MCF 10A (cell line): Measurements from ENCODE around the gene ATP5F1E. TPM values are rescaled to one million over a fixed set of nuclear protein-coding genes. Genes with fewer than 3 reads are reported as not detected.

Experiments
- BruUV-seq: library from RNA; stranded (reverse); fragments of 400-500 nt; replicated peaks from 2 replicates; lab custom pipeline; 2021; lab: Mats Ljungman, UMichigan
- CTCF ChIA-PET: fragments of 300-600 bp; sonication (Branson Sonifier 250); formaldehyde crosslinking; extraction: SDS; loops from one replicate; lab custom pipeline; 2021; ENCODE audit warnings: antibody characterized with exemption, inconsistent platforms; lab: Yijun Ruan, JAX
- POLR2A ChIA-PET: fragments of 300-600, 350-650 bp; sonication (Branson Sonifier 250); formaldehyde crosslinking; extraction: SDS; loops from one replicate; lab custom pipeline; 2020; ENCODE audit warnings: antibody characterized with exemption, inconsistent platforms; lab: Yijun Ruan, JAX
- DNase-seq: peaks from one replicate; pipeline ENCODE4 v3.0.0-alpha.2; 2018; ENCODE audit not compliant: unreplicated experiment
- H3K27ac Mint-ChIP-seq: one replicate; pipeline ENCODE4 v1.8.0; 2022; ENCODE audit warnings: mild to moderate bottlenecking, low read depth, mixed read lengths; ENCODE audit not compliant: unreplicated experiment
- H3K27me3 Mint-ChIP-seq: one replicate; pipeline ENCODE4 v1.8.0; 2022; ENCODE audit warnings: mixed read lengths; ENCODE audit not compliant: insufficient read depth, unreplicated experiment
- H3K36me3 Mint-ChIP-seq: one replicate; pipeline ENCODE4 v1.8.0; 2022; ENCODE audit warnings: mild to moderate bottlenecking, moderate library complexity, mixed read lengths; ENCODE audit not compliant: insufficient read depth, unreplicated experiment
- H3K4me1 Mint-ChIP-seq: one replicate; pipeline ENCODE4 v1.8.0; 2022; ENCODE audit warnings: mixed read lengths; ENCODE audit not compliant: insufficient read depth, unreplicated experiment
- H3K4me3 Mint-ChIP-seq: one replicate; pipeline ENCODE4 v1.8.0; 2022; ENCODE audit warnings: mild to moderate bottlenecking, moderate library complexity, mixed read lengths; ENCODE audit not compliant: unreplicated experiment
- H3K9me3 Mint-ChIP-seq: one replicate; pipeline ENCODE4 v1.8.0; 2022; ENCODE audit warnings: mixed read lengths; ENCODE audit not compliant: unreplicated experiment
- intact Hi-C: fragments of 100-400 bp; cut with micrococcal nuclease; formaldehyde crosslinking; loops from 2 replicates; pipeline ENCODE4 v1.14.1; 2022
- total RNA-seq: library from RNA; stranded (reverse); gene quantifications from 2 replicates; pipeline ENCODE4 v1.2.3, GENCODE V29; 2022
- TF ChIP-seq, protein P1 (sequence below): fragments of 200-600 bp; IDR thresholded peaks from one replicate; pipeline ENCODE4 v1.8.0; 2022; ENCODE audit warnings: antibody characterized with exemption, mild to moderate bottlenecking; ENCODE audit not compliant: unreplicated experiment

Gene ATP5F1E
- total RNA-seq, 1 experiment from 2014 or later = 69.7 TPM

DNA sequence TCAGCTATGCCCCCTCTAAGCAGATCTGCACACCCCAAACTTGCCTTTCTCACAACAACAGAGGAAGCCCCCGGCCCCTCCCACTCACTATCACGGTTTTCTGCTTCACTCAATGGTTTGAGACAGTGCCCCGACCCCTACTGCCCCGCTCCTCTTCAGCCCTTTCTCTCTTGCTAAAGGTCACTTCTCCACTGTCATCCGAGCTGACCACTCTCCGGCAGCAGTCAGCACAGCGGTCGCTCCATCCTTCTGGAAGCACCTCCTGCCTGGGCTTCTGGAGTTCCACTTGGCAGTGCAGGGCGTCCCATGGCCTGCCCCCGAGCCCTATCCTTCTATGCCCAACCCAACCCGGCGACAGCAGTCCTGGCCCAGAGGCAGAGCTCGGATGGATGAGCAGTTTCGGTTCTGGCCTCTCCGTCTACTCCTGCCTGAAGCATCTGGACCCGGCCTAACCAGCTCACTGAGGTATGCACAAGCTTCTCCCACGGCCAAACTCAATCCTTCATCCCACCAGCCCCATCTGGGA, 29.2 kb downstream of the ATP5F1E start:
- Mint-ChIP-seq H3K27me3 (no peaks in the 10 kb centered on the region), H3K4me1 (peaks cover 32% of the 10 kb centered on the region), H3K27ac (no peak overlapping the region), H3K36me3 (peaks cover 55% of the 10 kb centered on the region), H3K4me3 (no peak overlapping the region), H3K9me3 (no peaks in the 10 kb centered on the region)
- TF ChIP-seq, protein P1, sequence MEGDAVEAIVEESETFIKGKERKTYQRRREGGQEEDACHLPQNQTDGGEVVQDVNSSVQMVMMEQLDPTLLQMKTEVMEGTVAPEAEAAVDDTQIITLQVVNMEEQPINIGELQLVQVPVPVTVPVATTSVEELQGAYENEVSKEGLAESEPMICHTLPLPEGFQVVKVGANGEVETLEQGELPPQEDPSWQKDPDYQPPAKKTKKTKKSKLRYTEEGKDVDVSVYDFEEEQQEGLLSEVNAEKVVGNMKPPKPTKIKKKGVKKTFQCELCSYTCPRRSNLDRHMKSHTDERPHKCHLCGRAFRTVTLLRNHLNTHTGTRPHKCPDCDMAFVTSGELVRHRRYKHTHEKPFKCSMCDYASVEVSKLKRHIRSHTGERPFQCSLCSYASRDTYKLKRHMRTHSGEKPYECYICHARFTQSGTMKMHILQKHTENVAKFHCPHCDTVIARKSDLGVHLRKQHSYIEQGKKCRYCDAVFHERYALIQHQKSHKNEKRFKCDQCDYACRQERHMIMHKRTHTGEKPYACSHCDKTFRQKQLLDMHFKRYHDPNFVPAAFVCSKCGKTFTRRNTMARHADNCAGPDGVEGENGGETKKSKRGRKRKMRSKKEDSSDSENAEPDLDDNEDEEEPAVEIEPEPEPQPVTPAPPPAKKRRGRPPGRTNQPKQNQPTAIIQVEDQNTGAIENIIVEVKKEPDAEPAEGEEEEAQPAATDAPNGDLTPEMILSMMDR = no peak
- intact Hi-C loops = no loop called here
- DNase-seq = no peak
- ChIA-PET POLR2A (no interaction called here), CTCF (no interaction called here)
- no TSS peak for BruUV-seq

DNA sequence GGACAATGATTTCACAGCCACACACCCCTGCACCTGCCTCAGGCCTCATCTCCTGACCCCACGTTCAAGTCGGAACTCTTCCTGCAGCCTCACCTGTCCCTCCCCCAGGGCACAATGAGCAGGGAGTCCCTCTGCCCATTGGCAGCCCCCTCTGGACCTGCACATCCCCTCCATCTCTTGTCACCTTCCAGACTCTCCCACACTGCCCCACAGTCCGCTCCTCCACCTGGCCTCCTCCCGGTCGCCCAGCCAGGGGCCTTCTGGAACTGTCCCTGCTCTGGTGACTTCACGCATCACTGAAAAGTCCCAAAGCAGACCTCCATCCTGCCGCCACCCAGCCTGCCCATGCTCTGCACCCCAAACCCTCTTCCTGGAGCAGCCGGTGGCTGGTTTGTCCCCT, 29.7 kb downstream of the ATP5F1E start:
- Mint-ChIP-seq H3K27ac (no peak overlapping the region), H3K9me3 (no peaks in the 10 kb centered on the region), H3K27me3 (no peaks in the 10 kb centered on the region), H3K4me1 (peaks cover 32% of the 10 kb centered on the region), H3K4me3 (no peak overlapping the region), H3K36me3 (peaks cover 57% of the 10 kb centered on the region)
- ChIA-PET POLR2A (no interaction called here), CTCF (no interaction called here)
- no peak for DNase-seq
- no TSS peak for BruUV-seq
- intact Hi-C loops = no loop called here
- TF ChIP-seq, protein P1 = no peak

DNA sequence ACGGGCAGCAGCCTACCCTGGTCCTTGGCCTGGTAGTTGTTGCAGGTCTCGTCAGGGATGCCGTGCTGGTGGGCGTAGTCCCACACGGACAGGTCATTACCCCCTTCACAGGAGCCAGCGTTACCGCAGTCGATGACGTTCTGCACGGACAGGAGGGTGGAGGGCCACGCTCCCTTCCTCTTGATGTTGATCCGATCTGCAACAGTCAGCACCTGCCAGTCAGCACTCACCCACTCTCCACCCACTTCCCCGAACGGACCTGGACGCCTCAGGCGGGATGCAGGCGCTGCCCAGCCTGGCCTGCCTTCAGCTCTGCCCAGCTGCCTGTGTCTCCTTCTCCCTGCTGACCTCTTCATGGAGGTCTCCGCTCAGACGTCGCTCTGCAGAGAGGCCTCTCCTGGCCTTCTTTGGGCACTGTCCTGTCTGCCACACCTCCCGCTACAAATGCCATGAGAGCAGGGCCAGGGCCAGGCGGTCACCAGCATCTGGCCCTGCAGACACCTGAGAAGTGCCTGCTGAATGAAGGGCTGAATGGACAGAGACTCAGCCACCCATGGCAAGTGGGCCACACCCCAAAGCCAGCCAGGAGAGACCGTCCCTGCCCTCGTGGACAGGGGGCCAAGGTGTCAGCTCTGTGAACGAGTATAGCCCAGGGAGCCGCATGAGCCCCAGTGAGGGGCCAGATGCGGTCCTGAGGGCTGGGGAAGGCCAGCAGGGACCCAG, 30.5 kb downstream of the ATP5F1E start:
- ChIA-PET CTCF (interaction anchor here (0.6 kb wide), 1 partner anchor 132 kb away, joined by 4 read pairs; no protein-coding TSS in a partner anchor), POLR2A (no interaction called here)
- H3K9me3 Mint-ChIP-seq = no peaks in the 10 kb centered on the region
- no peaks in the 10 kb centered on the region for H3K27me3 Mint-ChIP-seq
- BruUV-seq = no TSS peak
- intact Hi-C loops = no loop called here
- no peak overlapping the region for H3K27ac Mint-ChIP-seq
- TF ChIP-seq, protein P1 = no peak
- no peak overlapping the region for H3K4me3 Mint-ChIP-seq
- H3K4me1 Mint-ChIP-seq = peaks cover 32% of the 10 kb centered on the region
- H3K36me3 Mint-ChIP-seq = peaks cover 61% of the 10 kb centered on the region
- no peak for DNase-seq

DNA sequence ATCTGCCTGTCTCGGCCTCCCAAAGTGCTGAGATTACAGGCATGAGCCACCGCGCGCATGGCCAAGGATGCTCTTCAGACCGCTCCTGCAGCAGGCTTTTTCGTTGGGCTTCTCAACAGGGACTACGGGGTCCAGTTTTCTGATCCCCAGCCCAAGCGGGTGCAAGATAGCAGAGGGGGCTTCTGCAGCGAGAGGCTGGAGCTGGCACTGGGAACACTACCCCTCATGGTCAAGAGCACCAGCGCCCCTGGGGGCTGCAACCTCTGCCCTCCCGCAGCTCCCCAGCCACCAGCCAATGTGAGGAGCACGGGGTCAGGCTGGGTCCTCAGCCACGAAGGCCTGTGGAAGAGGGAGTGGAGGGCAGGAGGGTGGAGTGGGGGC, 31.1 kb downstream of the ATP5F1E start:
- BruUV-seq = no TSS peak
- POLR2A ChIA-PET = no interaction called here

More for the DNA sequence above, 31.1 kb downstream of the ATP5F1E start:
- H3K9me3 Mint-ChIP-seq = no peaks in the 10 kb centered on the region
- H3K27ac Mint-ChIP-seq = no peak overlapping the region
- DNase-seq = no peak
- H3K27me3 Mint-ChIP-seq = no peaks in the 10 kb centered on the region
- no peak overlapping the region for H3K4me3 Mint-ChIP-seq
- TF ChIP-seq, protein P1 = no peak
- intact Hi-C loops = no loop called here
- peaks cover 66% of the 10 kb centered on the region for H3K36me3 Mint-ChIP-seq
- peaks cover 32% of the 10 kb centered on the region for H3K4me1 Mint-ChIP-seq
- CTCF ChIA-PET = interaction anchor here (0.7 kb wide), 1 partner anchor 830 kb away, joined by 3 read pairs; no protein-coding TSS in a partner anchor
